ENCODE data around the gene LINC01488.

The LINC01488 gene

DNA sequence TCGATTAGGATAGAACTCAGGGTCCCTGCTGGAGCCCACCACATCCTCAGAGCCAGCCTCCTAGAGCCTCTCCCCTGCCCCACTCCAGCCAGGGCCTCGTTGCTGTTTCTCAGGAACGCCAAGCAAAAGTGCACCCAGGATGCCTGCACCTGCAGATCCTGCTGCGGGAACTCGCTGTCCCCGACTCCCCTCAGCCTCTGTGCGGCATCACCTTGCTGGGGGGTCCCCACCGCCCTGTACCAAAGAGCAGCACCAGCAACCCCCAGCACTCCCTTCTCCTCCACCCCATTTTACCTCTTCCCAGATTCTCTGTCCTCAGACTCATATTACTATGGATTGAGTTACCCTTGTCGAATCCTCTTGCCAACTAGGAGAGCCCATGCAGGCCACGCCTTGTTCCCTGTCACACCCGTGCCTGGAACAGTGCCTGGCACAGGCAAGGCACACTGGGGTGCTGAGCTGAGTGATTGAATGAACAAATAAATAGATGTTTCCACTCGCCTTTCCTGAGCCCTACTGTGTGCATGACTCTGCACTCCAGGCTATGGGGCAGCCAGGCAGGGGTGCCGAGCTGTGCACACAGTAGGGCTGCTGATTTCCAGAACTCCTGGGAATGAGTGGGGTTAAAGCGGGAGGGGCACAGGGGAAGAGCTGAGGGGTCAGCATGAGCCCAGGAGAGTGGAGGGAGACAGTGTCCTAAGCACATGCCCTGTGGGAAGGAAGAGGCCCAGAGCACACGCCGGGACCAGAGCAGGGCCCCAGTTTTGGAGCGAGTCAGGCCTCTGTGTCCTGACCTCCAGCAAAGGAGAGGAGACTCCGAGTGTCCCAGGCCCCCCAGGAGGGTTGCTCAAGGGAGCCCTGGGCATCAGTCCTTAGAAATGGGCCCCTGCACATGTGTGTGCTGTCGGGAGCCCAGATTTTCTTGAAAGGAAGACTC is 44.3 kb downstream of the LINC01488 start:
- in situ Hi-C loops (cut with HindIII; ENCODE audit: low sequenced_read_pairs) = no loop called here

- in situ Hi-C loops (cut with HindIII; ENCODE audit: low sequenced_read_pairs) = no loop called here
These were observed 45.0 kb downstream of the LINC01488 start for GRCh38 chr11:69526453-69526810.

- in situ Hi-C loops (cut with HindIII; ENCODE audit: low sequenced_read_pairs) = no loop called here
These were observed 47.5 kb downstream of the LINC01488 start for GRCh38 chr11:69529001-69529400.

- in situ Hi-C loops (cut with HindIII; ENCODE audit: low sequenced_read_pairs) = no loop called here
These were observed 49.0 kb downstream of the LINC01488 start for GRCh38 chr11:69530278-69531070.

GRCh38 chr11:69531071-69531716 is 49.7 kb downstream of the LINC01488 start:
- in situ Hi-C loops (cut with HindIII; ENCODE audit: low sequenced_read_pairs) = no loop called here

DNA sequence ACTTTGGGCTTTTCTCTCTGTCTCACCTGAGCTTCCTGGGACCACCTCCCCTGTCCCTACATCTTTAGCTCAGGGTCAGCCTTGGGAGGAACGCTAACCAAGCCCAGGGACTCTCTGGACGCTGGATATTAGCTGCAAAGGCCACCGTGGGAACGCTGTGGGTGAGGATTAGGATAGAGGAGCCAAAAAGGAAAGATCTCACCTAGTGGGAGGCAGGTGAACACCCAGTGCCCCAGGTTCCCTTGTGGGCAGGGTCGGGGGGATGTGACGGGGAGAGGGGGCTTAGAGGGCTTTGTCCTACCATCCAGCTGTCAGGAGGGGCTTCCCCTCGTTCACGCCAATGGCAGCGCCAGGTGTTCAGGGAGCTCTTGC is 50.2 kb downstream of the LINC01488 start:
- in situ Hi-C loops (cut with HindIII; ENCODE audit: low sequenced_read_pairs) = no loop called here

- in situ Hi-C loops (cut with HindIII; ENCODE audit: low sequenced_read_pairs) = no loop called here
These were observed 52.1 kb downstream of the LINC01488 start for GRCh38 chr11:69533296-69534165.

DNA sequence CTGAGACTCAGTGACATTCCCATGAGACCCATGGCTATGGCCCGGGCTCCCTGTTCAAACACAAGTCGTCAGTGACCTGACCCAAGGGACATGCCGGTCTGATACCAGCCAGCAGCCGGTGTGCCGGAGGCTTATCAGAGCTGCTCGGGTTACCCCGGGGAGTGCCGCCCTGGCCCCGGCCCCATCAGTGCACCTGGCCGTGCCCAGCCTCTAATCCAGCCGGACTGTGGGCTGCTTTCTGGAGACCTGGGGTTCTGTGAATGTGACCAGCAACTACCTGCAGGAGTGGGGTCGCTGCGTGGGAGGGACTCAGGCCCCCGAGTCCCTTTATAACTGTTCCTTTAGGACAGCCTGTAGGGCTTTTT is 52.7 kb downstream of the LINC01488 start:
- in situ Hi-C loops (cut with HindIII; ENCODE audit: low sequenced_read_pairs) = no loop called here

- in situ Hi-C loops (cut with HindIII; ENCODE audit: low sequenced_read_pairs) = no loop called here
These were observed 54.4 kb downstream of the LINC01488 start for GRCh38 chr11:69535908-69536307.

DNA sequence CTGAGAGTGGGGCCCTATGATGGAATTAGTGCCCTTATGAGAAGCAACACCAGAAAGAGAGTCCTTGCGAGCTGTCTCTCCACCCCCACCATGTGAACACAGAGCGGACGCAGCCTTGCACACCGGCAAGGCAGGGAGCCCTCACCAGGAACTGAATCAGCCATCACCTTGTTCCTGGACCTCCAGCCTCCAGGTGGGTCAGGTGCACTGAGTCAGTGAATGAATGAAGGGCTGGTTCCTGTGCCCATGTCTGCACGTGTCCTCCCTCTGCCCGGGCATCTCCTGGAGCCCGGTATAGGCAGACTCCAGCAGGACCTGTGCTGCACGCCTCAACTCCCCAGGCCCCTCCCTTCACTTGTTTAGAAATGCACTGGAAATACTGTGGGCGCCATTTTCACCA is 54.9 kb downstream of the LINC01488 start:
- in situ Hi-C loops (cut with HindIII; ENCODE audit: low sequenced_read_pairs) = no loop called here

DNA sequence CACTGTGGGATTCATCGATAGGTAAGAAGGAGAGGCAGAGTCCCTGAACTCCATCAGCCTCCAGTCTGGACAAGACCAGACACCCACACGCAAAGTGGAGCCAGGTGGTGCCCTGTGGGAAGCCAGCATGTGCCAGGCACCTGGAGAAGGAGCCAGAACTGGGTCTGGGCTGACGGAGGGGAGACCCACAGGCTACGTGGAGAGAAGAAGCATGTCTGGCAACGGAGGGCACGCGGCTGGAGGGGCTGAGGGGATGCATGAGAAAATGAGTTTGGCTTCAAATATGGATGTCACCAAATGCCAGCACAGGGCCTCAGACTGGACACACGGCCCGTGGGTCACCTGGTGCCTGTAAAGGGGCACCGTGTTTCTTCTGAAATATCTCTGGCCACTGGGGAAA is 55.7 kb downstream of the LINC01488 start:
- in situ Hi-C loops (cut with HindIII; ENCODE audit: low sequenced_read_pairs) = no loop called here

GRCh38 chr11:69537855-69538640 is 56.6 kb downstream of the LINC01488 start:
- in situ Hi-C loops (cut with HindIII; ENCODE audit: low sequenced_read_pairs) = no loop called here

GRCh38 chr11:69538854-69539253 is 57.4 kb downstream of the LINC01488 start:
- in situ Hi-C loops (cut with HindIII; ENCODE audit: low sequenced_read_pairs) = no loop called here

DNA sequence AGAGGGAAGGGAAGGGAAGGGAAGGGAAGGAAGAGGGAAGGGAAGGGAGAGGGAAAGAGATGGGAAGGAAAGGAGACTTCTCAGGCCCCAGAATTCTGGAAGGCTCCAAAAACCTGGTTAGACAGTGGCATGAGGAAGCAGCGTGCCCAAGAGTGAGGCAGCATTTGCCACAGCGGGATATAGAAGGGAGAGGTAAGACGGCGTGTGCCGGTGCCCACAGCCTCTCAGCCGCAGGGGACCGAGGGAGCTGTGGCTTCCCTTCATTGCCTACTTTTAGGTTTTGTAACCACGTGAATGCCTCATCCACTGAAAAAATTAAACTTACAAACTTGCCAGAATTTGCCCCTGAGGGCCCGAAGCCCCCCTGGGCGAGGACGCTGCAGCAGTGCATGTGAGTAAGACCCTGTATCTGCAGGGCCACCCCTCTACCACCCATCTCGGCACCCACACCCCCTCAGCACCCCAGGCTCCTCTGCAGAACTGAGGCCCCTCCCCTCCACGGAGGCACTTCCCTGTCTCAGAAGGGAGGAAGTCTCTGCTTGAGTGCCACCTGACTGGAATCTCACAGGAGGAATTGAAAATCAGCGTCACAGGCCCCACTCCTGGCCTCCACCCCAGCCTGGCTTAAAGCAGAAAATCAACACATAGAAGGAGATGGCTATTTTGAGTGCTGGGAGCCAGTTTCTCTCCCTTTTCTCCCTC is 58.1 kb downstream of the LINC01488 start:
- in situ Hi-C loops (cut with HindIII; ENCODE audit: low sequenced_read_pairs) = no loop called here

DNA sequence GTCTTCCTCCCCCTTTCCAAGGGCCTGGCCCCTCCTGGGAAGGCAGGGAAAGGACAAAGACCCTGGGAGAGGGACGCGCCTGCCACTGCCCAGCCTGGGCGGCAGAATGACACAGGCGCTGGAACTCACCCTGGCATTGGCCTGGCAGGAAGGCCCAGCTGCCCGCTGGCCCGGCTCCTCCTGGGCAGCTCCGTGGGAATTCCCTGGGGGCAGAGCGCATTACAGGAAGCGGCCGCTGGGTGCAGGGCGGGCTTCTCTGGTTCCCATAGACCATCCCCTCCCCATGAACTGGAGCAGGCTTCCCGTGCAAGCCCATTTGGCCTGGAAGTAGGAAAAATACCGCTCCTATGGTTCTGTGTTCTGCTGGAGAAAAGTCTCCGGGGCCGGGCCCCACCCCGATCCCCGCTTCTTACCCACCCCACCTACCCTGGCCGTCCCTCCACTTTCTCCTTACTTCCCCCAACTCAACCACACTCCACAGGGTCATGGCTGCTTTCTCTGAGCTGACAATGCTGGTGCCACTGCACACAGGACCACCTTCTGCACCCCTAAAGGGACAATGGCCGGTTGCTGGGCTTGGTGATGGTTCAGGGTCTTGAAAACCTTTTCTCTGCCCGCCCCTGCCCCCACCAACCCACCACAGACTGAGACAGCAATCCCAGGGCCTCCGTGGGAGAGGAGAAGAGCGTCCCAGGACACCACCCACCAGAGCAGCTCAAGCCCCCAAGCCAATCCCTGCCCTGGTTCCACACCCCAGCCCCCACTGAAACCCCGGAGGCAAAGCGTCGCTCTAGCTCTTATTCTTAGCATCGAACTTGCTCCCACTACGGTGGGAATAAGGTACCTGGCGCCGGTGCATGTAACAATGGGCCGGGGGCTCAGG is 58.9 kb downstream of the LINC01488 start:
- in situ Hi-C loops (cut with HindIII; ENCODE audit: low sequenced_read_pairs) = no loop called here

DNA sequence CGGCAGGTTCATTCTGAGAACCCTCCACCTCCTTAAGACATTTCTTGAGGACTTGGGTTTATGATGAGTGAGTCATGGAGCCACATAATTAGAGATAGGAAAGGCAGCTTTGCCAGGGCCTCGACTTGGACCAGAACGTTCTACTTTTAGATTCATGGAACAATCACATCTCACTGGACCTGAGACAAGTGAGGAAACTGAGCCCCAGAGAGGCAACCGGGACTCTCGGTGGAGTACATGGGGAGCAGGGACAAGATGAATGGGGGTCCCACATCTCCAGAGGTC is 59.5 kb downstream of the LINC01488 start:
- in situ Hi-C loops (cut with HindIII; ENCODE audit: low sequenced_read_pairs) = no loop called here

DNA sequence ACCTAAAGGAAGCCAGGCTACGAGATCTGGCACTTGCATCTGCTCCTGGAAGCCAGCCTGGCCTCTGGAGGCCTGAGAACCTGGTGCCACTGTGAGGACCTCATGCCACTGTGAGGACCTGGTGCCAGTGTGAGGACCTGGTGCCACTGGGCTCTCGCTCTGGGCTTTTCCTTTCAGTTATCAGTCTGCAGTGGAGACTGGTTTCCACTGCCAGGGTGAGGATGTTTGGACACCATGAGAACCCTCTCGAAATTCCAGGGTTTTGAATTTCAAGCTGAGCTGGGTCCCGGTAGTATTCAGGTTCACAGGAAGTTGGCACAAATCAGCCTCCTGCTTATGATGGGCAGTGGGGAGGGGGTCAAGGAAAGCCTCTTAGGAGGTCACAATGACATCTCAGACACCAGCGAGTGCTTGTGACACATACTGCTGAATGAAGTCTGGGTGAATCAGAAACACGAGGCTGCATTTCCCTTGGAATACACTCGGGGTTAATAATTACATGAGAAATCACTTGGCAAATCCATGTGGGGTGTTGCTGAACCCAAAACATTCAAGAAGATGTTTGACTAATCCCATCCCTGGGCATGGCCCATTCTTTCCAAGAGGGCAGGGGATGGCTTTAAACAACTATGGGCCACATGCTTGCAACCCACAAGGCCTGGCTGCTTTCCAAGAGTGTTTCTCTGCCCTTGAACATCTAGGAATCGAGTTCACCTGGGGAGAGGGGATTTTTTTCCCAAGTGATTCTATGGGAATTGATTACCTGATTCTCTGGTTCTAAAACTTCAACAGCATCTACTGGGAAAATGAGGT is 60.2 kb downstream of the LINC01488 start:
- in situ Hi-C loops (cut with HindIII; ENCODE audit: low sequenced_read_pairs) = no loop called here
